ENCODE results near the gene TRAF2.

Gene TRAF2

DNA sequence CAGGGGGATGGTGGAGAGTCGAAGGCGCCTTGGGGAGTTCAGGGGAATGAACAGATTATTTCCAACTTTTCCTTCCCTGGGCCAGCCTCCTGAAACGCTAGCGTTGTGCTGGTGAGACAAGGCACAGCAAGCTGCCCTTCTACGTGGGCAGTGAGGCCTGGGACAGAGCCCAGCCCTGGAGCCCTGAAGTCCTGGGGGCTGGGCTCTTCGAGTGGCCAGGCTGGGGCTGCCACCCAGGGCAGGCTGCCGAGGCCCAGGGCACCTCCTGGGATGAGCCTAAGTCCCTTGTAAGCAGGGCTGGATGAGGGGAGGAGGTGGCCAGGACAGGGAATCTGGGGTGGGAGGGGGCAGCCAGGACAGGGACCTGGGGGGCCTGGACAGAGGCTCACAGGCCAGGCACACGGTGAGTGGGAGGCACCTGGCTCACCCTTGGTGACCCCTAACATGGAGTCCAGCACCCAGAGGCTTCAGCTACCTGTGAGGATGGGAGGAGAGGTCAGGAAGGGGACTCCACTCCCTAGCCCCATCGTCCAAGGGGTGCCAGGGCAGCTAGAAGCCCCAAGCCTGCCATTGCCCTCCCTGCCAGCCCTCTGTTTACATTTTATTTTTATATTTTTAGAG lies 64.5 kb downstream of the TRAF2 start:
- Histone ChIP-seq H4K20me1 (ENCODE audit: insufficient read depth) (no peaks in the 10 kb centered on the region), H3K79me2 (ENCODE audit: insufficient read depth, low read depth) (no peaks in the 10 kb centered on the region), H3K9ac (peak overlapping the region; percentile 70; the same call in 1 of the 2 replicates), H3K27ac (peak overlapping the region; percentile 63), H3K36me3 (ENCODE audit: insufficient read depth) (no peaks in the 10 kb centered on the region), H2AFZ (ENCODE audit: low read depth) (peak overlapping the region; percentile 67), H3K27me3 (ENCODE audit: insufficient read depth, low read depth) (peaks cover 7% of the 10 kb centered on the region; the same call in 1 of the 2 replicates), H3K4me1 (ENCODE audit: low read depth, poor library complexity, severe bottlenecking) (peaks cover 16% of the 10 kb centered on the region), H3K4me3 (IDR thresholded peaks at IDR 0.05; ENCODE audit: insufficient read depth, low read depth, low read length) (no peak overlapping the region), H3K4me2 (peak overlapping the region; percentile 93)
- TF ChIP-seq, protein P1, sequence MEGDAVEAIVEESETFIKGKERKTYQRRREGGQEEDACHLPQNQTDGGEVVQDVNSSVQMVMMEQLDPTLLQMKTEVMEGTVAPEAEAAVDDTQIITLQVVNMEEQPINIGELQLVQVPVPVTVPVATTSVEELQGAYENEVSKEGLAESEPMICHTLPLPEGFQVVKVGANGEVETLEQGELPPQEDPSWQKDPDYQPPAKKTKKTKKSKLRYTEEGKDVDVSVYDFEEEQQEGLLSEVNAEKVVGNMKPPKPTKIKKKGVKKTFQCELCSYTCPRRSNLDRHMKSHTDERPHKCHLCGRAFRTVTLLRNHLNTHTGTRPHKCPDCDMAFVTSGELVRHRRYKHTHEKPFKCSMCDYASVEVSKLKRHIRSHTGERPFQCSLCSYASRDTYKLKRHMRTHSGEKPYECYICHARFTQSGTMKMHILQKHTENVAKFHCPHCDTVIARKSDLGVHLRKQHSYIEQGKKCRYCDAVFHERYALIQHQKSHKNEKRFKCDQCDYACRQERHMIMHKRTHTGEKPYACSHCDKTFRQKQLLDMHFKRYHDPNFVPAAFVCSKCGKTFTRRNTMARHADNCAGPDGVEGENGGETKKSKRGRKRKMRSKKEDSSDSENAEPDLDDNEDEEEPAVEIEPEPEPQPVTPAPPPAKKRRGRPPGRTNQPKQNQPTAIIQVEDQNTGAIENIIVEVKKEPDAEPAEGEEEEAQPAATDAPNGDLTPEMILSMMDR (conservative IDR thresholded peaks at IDR 0.05; ENCODE audit: low read depth, low read length) = no peak

DNA sequence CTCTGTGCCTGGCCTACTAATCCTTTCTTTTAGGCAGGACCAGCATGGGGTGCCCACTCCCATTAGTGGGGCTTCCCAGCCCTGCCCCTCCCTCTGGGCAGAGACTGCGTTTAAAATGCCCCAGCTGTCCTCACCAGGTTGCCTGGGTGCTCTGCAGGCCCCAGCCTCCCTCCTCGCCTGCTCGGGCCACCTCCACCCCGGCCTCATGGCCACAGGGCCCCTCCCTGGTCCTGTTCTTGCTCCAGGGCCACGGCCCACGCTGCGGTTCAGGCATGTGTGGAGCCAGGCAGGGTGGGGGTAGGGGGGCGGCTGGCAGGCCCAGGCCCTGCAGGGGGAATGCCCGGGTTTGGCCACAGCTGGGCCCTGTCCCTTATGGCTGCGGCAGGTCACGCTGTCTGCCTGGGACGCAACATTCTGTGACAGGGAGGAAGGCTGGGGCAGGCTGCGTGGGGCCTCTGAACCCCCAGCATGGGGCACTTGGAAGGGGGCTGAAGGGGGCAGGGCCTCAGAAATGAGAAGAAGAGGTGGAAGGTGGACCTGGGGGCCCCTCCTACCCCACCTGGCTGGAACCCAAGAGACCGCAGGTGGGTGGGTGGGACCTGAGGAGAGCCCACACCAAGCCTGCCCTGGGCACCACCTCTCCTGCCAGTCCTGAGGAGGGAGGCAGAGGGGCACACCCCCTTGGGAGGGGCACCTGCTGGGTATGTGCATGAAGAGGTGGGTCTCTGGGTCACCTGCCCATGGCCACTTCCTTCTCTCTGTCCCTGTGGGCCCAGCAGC lies 65.4 kb downstream of the TRAF2 start, which contains the start of gene LCN12:
LCN12 (plus strand) TSS at position 733 of the 780 bp plus-strand sequence. CDS start 55 bp downstream, outside the sequence.
- H3K27ac ChIP-seq = no peak within 1 kb of the TSS
- H4K20me1 ChIP-seq (ENCODE audit: insufficient read depth) = no peaks in the 10 kb centered on the region
- no peaks in the 10 kb centered on the region for H3K79me2 ChIP-seq (ENCODE audit: insufficient read depth, low read depth)
- H3K4me3 ChIP-seq (IDR thresholded peaks at IDR 0.05; ENCODE audit: insufficient read depth, low read depth, low read length) = no peak within 1 kb of the TSS
- no peak within 1 kb of the TSS for H3K9ac ChIP-seq
- peaks cover 7% of the 10 kb centered on the region; the same call in 1 of the 2 replicates for H3K27me3 ChIP-seq (ENCODE audit: insufficient read depth, low read depth)
- TF ChIP-seq, protein P1 (conservative IDR thresholded peaks at IDR 0.05; ENCODE audit: low read depth, low read length) = no peak
- peaks cover 16% of the 10 kb centered on the region for H3K4me1 ChIP-seq (ENCODE audit: low read depth, poor library complexity, severe bottlenecking)
- no peak within 1 kb of the TSS for H2AFZ ChIP-seq (ENCODE audit: low read depth)
- no peak within 1 kb of the TSS for H3K4me2 ChIP-seq
- no peaks in the 10 kb centered on the region for H3K36me3 ChIP-seq (ENCODE audit: insufficient read depth)

DNA sequence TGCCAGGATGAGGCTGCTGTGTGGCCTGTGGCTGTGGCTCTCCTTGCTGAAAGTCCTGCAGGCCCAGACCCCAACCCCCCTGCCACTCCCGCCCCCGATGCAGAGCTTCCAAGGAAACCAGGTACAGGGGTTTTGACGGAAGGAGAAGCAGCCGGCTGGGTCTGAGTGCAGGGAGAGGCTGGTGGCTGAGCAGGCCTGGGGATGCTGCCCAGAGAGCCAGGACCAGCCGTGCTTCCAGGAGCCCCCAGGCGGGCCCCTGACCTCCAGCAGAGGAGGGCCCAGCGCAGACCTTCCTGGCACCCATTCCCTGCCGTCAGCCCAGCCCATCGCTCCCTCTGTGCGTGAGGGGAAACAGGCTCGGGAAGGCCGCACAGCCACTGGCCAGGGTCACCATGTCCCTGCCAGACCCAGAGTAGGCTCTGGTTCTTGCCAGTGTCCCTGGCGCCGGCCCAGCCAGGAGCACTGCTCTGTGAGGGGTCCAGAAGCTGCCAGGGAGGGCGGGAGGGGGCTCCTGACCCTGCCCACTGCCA lies 66.1 kb downstream of the TRAF2 start:
- Histone ChIP-seq H3K36me3 (ENCODE audit: insufficient read depth) (no peaks in the 10 kb centered on the region), H2AFZ (ENCODE audit: low read depth) (no peak overlapping the region), H3K9ac (no peak overlapping the region), H3K27me3 (ENCODE audit: insufficient read depth, low read depth) (peaks cover 7% of the 10 kb centered on the region; the same call in 1 of the 2 replicates), H3K4me2 (no peak overlapping the region), H3K79me2 (ENCODE audit: insufficient read depth, low read depth) (no peaks in the 10 kb centered on the region), H3K4me3 (IDR thresholded peaks at IDR 0.05; ENCODE audit: insufficient read depth, low read depth, low read length) (no peak overlapping the region), H3K4me1 (ENCODE audit: low read depth, poor library complexity, severe bottlenecking) (peaks cover 16% of the 10 kb centered on the region), H3K27ac (no peak overlapping the region), H4K20me1 (ENCODE audit: insufficient read depth) (no peaks in the 10 kb centered on the region)
- TF ChIP-seq, protein P1 (conservative IDR thresholded peaks at IDR 0.05; ENCODE audit: low read depth, low read length) = no peak

DNA sequence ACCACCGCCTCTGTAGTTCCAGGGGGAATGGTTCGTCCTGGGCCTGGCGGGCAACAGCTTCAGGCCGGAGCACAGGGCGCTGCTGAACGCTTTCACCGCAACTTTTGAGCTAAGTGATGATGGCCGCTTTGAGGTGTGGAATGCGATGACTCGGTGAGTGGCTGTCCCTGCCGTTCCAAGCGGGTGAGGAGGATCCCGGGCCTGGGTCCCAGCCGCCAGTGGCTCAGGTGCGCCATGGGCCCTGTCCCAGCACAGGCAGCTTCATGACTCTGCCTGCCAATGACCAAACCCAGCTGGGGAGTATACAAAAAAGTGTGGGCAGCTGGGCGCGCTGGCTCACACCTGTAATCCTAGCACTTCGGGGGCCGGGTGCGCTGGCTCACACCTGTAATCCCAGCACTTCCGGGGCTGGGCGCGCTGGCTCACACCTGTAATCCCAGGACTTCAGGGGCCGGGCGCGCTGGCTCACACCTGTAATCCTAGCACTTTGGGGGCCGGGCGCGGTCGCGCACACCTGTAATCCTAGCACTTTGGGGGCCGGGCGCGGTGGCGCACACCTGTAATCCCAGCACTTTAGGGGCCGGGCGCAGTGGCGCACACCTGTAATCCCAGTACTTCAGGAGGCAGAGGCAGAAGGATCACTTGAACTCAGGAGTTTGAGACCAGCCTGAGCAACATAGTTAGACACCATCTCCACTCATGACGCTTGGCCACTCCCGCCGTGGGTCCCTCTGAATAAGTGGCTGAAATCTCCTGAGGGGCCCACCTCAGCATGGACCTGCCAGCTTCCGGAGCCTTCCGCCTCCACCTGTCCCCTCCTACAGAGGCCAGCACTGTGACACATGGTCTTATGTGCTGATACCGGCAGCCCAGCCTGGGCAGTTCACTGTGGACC lies 66.8 kb downstream of the TRAF2 start:
- Histone ChIP-seq H4K20me1 (ENCODE audit: insufficient read depth) (no peaks in the 10 kb centered on the region), H3K4me2 (no peak overlapping the region)

More for the DNA sequence above, 66.8 kb downstream of the TRAF2 start:
- Histone ChIP-seq H3K9ac (no peak overlapping the region), H3K4me3 (IDR thresholded peaks at IDR 0.05; ENCODE audit: insufficient read depth, low read depth, low read length) (no peak overlapping the region), H3K36me3 (ENCODE audit: insufficient read depth) (no peaks in the 10 kb centered on the region), H3K27me3 (ENCODE audit: insufficient read depth, low read depth) (peaks cover 7% of the 10 kb centered on the region; the same call in 1 of the 2 replicates), H3K4me1 (ENCODE audit: low read depth, poor library complexity, severe bottlenecking) (peaks cover 16% of the 10 kb centered on the region), H3K27ac (no peak overlapping the region), H3K79me2 (ENCODE audit: insufficient read depth, low read depth) (no peaks in the 10 kb centered on the region), H2AFZ (ENCODE audit: low read depth) (no peak overlapping the region)
- TF ChIP-seq, protein P1 (conservative IDR thresholded peaks at IDR 0.05; ENCODE audit: low read depth, low read length) = no peak
